DND-41 (cell line): ENCODE results near the gene LRP11.

Source experiments
- ATAC-seq: fragments of 200-7000 bp; cut with Tn5 transposase; 3 replicates; pipeline ENCODE4 v1.9.1; 2021; ENCODE audit warnings: low read depth; ENCODE audit not compliant: insufficient read depth
- DNase-seq: peaks from one replicate; pipeline ENCODE4 v3.0.0-alpha.2; 2020
- H2AFZ ChIP-seq: 2 replicates; pipeline ENCODE4 v1.6.0; 2012; ENCODE audit warnings: low read depth, low read length
- H3K27ac ChIP-seq: 2 replicates; pipeline ENCODE4 v1.5.1; 2012; ENCODE audit warnings: low read length, inconsistent platforms
- H3K27me3 ChIP-seq: fragments of 200-600 bp; sonication (generic); 2 replicates; pipeline ENCODE4 v1.6.0; 2012; ENCODE audit warnings: low read length, mild to moderate bottlenecking, inconsistent platforms; ENCODE audit not compliant: insufficient read depth, poor library complexity
- H3K36me3 ChIP-seq: 2 replicates; pipeline ENCODE4 v1.5.1; 2012; ENCODE audit warnings: low read length, inconsistent platforms; ENCODE audit not compliant: insufficient read depth
- H3K4me1 ChIP-seq: 2 replicates; pipeline ENCODE4 v1.5.1; 2012; ENCODE audit warnings: mild to moderate bottlenecking, low read length; ENCODE audit not compliant: insufficient read depth
- H3K4me2 ChIP-seq: 2 replicates; pipeline ENCODE4 v1.6.0; 2012; ENCODE audit warnings: mild to moderate bottlenecking, moderate library complexity, low read length, inconsistent platforms; ENCODE audit not compliant: insufficient read depth
- H3K4me3 ChIP-seq, 2 experiments: fragments of 200-600 bp in 1 of 2; shearing (Covaris generic) in 1 of 2; 2 replicates each; pipeline ENCODE4 v1.5.1; 2012 to 2016; ENCODE audit warnings: inconsistent platforms in 2 of 2, low read length in 2 of 2, mild to moderate bottlenecking in 2 of 2, low read depth in 1 of 2, moderate library complexity in 1 of 2
- H3K79me2 ChIP-seq: 2 replicates; pipeline ENCODE4 v1.6.0; 2012; ENCODE audit warnings: low read length, inconsistent platforms; ENCODE audit not compliant: insufficient read depth
- H3K9ac ChIP-seq: 2 replicates; pipeline ENCODE4 v1.6.0; 2012; ENCODE audit warnings: low read depth, mild to moderate bottlenecking, inconsistent platforms, low read length, moderate library complexity
- H3K9me3 ChIP-seq: 2 replicates; pipeline ENCODE4 v1.5.1; 2012; ENCODE audit warnings: low read length, moderate library complexity, mild to moderate bottlenecking, inconsistent platforms; ENCODE audit not compliant: insufficient read depth, severe bottlenecking
- H4K20me1 ChIP-seq: 2 replicates; pipeline ENCODE4 v1.6.0; 2012; ENCODE audit warnings: low read length; ENCODE audit not compliant: insufficient read depth
- EZH2 ChIP-seq: IDR thresholded peaks from 3 replicates; pipeline ENCODE4 v1.6.1; 2012; ENCODE audit warnings: borderline replicate concordance, low read depth, mild to moderate bottlenecking, moderate library complexity, low read length, inconsistent platforms; ENCODE audit not compliant: severe bottlenecking
- TF ChIP-seq, protein P1 (sequence below): IDR thresholded peaks from 2 replicates; pipeline ENCODE4 v1.5.1; 2012; ENCODE audit warnings: borderline replicate concordance, low read length, moderate library complexity, mild to moderate bottlenecking; ENCODE audit not compliant: poor library complexity, severe bottlenecking; ENCODE audit errors: extremely low read depth

LRP11 gene

GRCh38 chr6:149859938-149860337 is 4.2 kb downstream of the LRP11 start:
- Histone ChIP-seq H3K4me3 (no peak overlapping the region), H3K79me2 (peaks cover 4% of the 10 kb centered on the region; the same call in 1 of the 2 replicates), H3K27ac (no peak overlapping the region), H3K9ac (no peak overlapping the region), H2AFZ (no peak overlapping the region), H3K27me3 (peaks cover 9% of the 10 kb centered on the region), H3K4me1 (peaks cover 24% of the 10 kb centered on the region), H4K20me1 (peaks cover 12% of the 10 kb centered on the region; the same call in 1 of the 2 replicates), H3K4me2 (no peak overlapping the region), H3K9me3 (no peaks in the 10 kb centered on the region), H3K36me3 (no peaks in the 10 kb centered on the region)
- TF ChIP-seq, protein P1, sequence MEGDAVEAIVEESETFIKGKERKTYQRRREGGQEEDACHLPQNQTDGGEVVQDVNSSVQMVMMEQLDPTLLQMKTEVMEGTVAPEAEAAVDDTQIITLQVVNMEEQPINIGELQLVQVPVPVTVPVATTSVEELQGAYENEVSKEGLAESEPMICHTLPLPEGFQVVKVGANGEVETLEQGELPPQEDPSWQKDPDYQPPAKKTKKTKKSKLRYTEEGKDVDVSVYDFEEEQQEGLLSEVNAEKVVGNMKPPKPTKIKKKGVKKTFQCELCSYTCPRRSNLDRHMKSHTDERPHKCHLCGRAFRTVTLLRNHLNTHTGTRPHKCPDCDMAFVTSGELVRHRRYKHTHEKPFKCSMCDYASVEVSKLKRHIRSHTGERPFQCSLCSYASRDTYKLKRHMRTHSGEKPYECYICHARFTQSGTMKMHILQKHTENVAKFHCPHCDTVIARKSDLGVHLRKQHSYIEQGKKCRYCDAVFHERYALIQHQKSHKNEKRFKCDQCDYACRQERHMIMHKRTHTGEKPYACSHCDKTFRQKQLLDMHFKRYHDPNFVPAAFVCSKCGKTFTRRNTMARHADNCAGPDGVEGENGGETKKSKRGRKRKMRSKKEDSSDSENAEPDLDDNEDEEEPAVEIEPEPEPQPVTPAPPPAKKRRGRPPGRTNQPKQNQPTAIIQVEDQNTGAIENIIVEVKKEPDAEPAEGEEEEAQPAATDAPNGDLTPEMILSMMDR, result no peak
- no peak for TF ChIP-seq EZH2
- ATAC-seq (no peak), DNase-seq (no peak)

DNA sequence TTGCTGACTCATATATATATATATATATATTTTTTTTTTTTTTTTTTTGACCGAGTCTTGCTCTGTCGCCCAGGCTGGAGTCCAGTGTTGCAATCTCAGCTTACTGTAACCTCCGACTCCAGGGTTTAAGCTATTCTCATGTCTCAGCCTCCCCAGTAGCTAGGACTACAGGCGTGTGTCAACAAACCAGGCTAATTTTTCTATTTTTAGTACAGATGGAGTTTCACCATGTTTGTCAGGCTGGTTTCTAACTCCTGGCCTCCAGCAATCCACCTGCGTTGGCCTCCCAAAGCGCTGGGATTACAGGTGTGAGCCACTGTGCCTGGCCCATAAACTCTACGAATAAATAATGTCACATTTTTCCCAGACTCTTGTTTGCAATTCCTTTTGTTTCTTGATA is 4.8 kb downstream of the LRP11 start:
- Histone ChIP-seq H3K27me3 (peaks cover 7% of the 10 kb centered on the region), H3K4me1 (peaks cover 18% of the 10 kb centered on the region), H3K27ac (no peak overlapping the region), H3K9me3 (no peaks in the 10 kb centered on the region), H4K20me1 (peaks cover 12% of the 10 kb centered on the region; the same call in 1 of the 2 replicates), H3K4me2 (no peak overlapping the region), H3K4me3 (no peak overlapping the region), H3K79me2 (peaks cover 4% of the 10 kb centered on the region; the same call in 1 of the 2 replicates), H3K36me3 (no peaks in the 10 kb centered on the region), H2AFZ (no peak overlapping the region), H3K9ac (no peak overlapping the region)
- DNase-seq (no peak), ATAC-seq (no peak)
- TF ChIP-seq EZH2, result no peak
- TF ChIP-seq, protein P1, result no peak

- DNase-seq (no peak), ATAC-seq (no peak)
- Histone ChIP-seq H2AFZ (no peak overlapping the region), H3K4me3 (no peak overlapping the region), H3K4me2 (no peak overlapping the region), H3K9me3 (no peaks in the 10 kb centered on the region), H3K36me3 (no peaks in the 10 kb centered on the region), H3K4me1 (peaks cover 6% of the 10 kb centered on the region), H3K79me2 (peaks cover 4% of the 10 kb centered on the region; the same call in 1 of the 2 replicates), H3K9ac (no peak overlapping the region), H4K20me1 (peaks cover 12% of the 10 kb centered on the region; the same call in 1 of the 2 replicates), H3K27ac (no peak overlapping the region), H3K27me3 (no peaks in the 10 kb centered on the region)
- TF ChIP-seq, protein P1, result no peak
- TF ChIP-seq EZH2, result no peak
Measured at GRCh38 chr6:149857541-149857940, 6.6 kb downstream of the LRP11 start.
